ENCODE data around the gene NFS1.

- TF ChIP-seq CTCF (IDR thresholded peaks at IDR 0.05; ENCODE audit: borderline replicate concordance, extremely low read depth, low read length, poor library complexity, severe bottlenecking) (no peak), EZH2 (IDR thresholded peaks at IDR 0.05; ENCODE audit: borderline replicate concordance, low read depth, low read length, severe bottlenecking) (no peak)
These were observed 18.5 kb downstream of the NFS1 start for GRCh38 chr20:35680452-35681183.

All from DND-41 (cell line).